Esophagus muscularis mucosa (tissue), 3 donors: Measurements from ENCODE around the gene REEP6.

Experiments
- POLR2A ChIP-seq: fragments of 450-650 bp; IDR thresholded peaks from one replicate; pipeline ENCODE4 v1.6.1; 2017; ENCODE audit warnings: antibody characterized with exemption, moderate library complexity, mild to moderate bottlenecking, low read depth
- POLR2AphosphoS5 ChIP-seq, 2 donors: sonication (generic); formaldehyde crosslinking; IDR thresholded peaks; one replicate each; pipeline ENCODE4 v1.6.1; 2017; ENCODE audit warnings: antibody characterized with exemption in 2 of 2
- TF ChIP-seq, protein P1 (sequence below), 3 experiments: fragments of 200-600 bp in 2 of 3; fragments of 450-650 bp in 1 of 3; sonication (generic) in 2 of 3; IDR thresholded peaks; one replicate each; pipeline ENCODE4 v1.5.1; 2017 to 2019; ENCODE audit warnings: antibody characterized with exemption in 3 of 3, mild to moderate bottlenecking in 2 of 3, moderate library complexity in 1 of 3

DNA sequence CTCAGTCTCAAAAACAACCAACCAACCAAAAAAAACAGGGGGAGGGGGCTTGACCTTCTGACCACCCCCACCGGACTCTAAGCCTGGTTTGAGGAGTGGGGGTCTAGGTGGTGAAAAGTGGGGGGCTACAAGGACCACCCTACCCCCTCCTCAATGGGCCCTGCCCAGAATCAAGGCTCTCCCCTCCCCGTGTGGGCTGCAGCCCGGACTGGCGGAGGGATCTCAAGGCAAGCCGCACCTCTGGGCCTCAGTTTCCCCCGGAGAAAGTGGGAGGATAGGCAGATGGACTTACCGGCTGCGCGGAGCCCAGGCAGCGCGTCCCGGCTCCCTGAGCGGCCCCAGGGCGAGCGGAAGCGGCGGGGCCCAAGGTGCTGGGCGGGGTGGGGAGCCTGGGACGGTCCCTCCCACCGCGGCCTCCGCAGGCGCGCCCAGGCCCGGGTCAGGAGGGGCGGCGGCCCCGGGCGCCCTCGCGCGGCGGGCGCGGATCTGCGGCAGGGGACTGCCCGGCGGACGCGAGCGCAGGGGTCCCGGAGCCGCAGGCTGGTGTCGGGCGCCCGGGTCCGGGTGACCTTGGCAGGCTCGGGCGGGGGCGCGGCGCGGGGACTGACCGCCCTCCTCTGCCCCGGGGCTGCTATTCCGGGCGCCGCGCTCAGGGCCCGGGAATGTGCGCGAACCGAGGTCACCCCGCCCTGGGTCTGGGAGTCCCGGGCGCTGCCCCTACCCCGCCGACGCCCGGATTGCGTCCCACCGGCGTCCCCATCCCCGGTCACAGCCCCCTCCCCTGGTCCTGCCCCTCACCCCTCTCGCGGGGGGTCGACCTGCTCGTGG is 21.9 kb downstream of the REEP6 start, which contains the start of gene ADAMTSL5:
- TF ChIP-seq, protein P1, sequence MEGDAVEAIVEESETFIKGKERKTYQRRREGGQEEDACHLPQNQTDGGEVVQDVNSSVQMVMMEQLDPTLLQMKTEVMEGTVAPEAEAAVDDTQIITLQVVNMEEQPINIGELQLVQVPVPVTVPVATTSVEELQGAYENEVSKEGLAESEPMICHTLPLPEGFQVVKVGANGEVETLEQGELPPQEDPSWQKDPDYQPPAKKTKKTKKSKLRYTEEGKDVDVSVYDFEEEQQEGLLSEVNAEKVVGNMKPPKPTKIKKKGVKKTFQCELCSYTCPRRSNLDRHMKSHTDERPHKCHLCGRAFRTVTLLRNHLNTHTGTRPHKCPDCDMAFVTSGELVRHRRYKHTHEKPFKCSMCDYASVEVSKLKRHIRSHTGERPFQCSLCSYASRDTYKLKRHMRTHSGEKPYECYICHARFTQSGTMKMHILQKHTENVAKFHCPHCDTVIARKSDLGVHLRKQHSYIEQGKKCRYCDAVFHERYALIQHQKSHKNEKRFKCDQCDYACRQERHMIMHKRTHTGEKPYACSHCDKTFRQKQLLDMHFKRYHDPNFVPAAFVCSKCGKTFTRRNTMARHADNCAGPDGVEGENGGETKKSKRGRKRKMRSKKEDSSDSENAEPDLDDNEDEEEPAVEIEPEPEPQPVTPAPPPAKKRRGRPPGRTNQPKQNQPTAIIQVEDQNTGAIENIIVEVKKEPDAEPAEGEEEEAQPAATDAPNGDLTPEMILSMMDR (IDR thresholded peaks at IDR 0.05), result peak in 1 of 3 experiments; percentile 27
- TF ChIP-seq POLR2A (no peak), POLR2AphosphoS5 (IDR thresholded peaks at IDR 0.05) (peak in 1 of 2 donors; percentile 43)
